Sigmoid colon (tissue), 7 donors: ENCODE data around the gene DAPK1. TPM values are rescaled to one million over a fixed set of nuclear protein-coding genes. Genes with fewer than 3 reads are reported as not detected.
A peak's percentile ranks its signal among the peaks of the same experiment; 100 is the strongest.

Experiments
- DNase-seq: peaks from one replicate; pipeline ENCODE4 v3.0.0-alpha.2; 2019
- H3K27ac ChIP-seq, 4 donors: fragments of 200-600 bp; sonication (generic); one replicate each; pipeline ENCODE4 v1.5.1; 2016 to 2019; ENCODE audit warnings: mild to moderate bottlenecking in 1 of 4
- H3K27me3 ChIP-seq, 3 donors: fragments of 200-600 bp; sonication (generic); one replicate each; pipeline ENCODE4 v1.5.1; 2019; ENCODE audit warnings: mild to moderate bottlenecking in 1 of 3
- H3K36me3 ChIP-seq, 4 donors: fragments of 200-600 bp; sonication (generic); one replicate each; pipeline ENCODE4 v1.5.1; 2016 to 2019
- H3K4me1 ChIP-seq, 4 donors: fragments of 200-600 bp; sonication (generic); one replicate each; pipeline ENCODE4 v1.5.1; 2017 to 2019
- H3K4me3 ChIP-seq, 4 donors: fragments of 200-600 bp; sonication (generic); one replicate each; pipeline ENCODE4 v1.5.1; 2017 to 2019; ENCODE audit warnings: mild to moderate bottlenecking in 2 of 4, moderate library complexity in 1 of 4
- H3K9me3 ChIP-seq, 4 donors: fragments of 200-600 bp in 3 of 4; sonication (generic) in 3 of 4; one replicate each; pipeline versions ENCODE4 v1.5.1 to v1.6.1; 2013 to 2019
- EP300 ChIP-seq, 4 donors: sonication (generic); formaldehyde crosslinking; IDR thresholded peaks; one replicate each; pipeline ENCODE4 v1.6.1; 2017; ENCODE audit warnings: antibody characterized with exemption in 4 of 4
- POLR2A ChIP-seq, 2 donors: fragments of 450-650 bp; IDR thresholded peaks; one replicate each; pipeline ENCODE4 v1.6.1; 2016; ENCODE audit warnings: antibody characterized with exemption in 2 of 2, mild to moderate bottlenecking in 2 of 2, moderate library complexity in 2 of 2
- POLR2AphosphoS5 ChIP-seq, 4 donors: sonication (generic); formaldehyde crosslinking; IDR thresholded peaks; one replicate each; pipeline ENCODE4 v1.6.1; 2017; ENCODE audit warnings: antibody characterized with exemption in 4 of 4
- WGBS, 2 donors: extraction: QIAGEN DNeasy Blood & Tissue Kit; methylation state at CpG; one replicate each; pipeline ENCODE4 v1.1.7; 2013; 5-methylcytosine and 5-hydroxymethylcytosine counted together
- intact Hi-C: fragments of 100-400 bp; cut with DNase I; formaldehyde crosslinking; loops from one replicate; pipeline ENCODE4 v1.15.1; 2023
- polyA plus RNA-seq, 3 donors: library from polyadenylated mRNA; stranded (reverse); fragments of 200-250 nt; gene quantifications; one replicate each; pipeline ENCODE4 v1.2.3, GENCODE V29; 2013
- total RNA-seq, 4 donors: library from RNA; depleted of rRNA; stranded (reverse); fragments of >200 nt; gene quantifications; one replicate each; pipeline ENCODE4 v1.1.0, GENCODE V29; 2016
- TF ChIP-seq, protein P1 (sequence below), 4 experiments: fragments of 450-650 bp in 3 of 4; fragments of 200-600 bp in 1 of 4; IDR thresholded peaks; one replicate each; pipeline ENCODE4 v1.5.1; 2016 to 2019; ENCODE audit warnings: antibody characterized with exemption in 4 of 4, mild to moderate bottlenecking in 3 of 4, moderate library complexity in 2 of 4
- donor health status: healthy with polysubstance abuse.
- donor health status: Bipolar disorder and iron deficiency.
- donor health status: healthy.

DAPK1 gene
- total and polyA plus RNA-seq, 7 donors: 4.8 to 92.5 (median 78.1) TPM

DNA sequence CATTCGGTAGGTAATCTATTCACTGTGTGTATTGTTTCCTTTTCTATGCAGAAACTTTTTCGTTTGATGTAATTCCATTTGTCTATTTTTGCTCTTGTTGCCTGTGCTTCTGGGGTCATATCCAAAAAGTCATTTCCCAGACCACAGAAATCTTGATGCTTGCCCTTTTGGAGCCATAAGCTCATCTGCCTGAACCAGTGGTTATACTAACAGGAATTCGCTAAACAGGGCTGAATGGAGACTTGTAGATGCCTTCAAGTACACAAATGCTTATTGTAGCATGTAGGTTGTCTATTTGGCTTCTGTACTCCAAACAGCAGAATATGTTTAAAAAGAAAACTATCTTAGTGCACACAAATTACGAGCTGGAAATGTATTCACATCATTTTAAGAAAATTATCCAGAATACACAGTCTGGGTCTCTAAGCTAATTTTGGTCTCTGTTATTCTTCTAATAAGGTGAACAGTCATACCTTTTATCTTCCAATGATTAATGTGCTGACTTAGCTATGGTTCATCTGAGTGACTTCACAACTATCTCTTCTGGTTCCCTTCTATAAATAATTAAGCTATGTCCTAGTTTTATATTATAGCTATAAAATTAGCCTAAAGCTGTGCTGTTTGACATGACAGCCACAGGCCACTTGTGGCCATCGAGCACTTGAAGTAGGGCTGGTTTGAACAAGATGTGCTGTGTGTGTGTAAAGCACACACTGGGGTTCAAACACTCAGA lies 87.6 kb downstream of the DAPK1 start:
- intact Hi-C loops: no loop called here
- H3K27ac ChIP-seq: peak overlapping the region; percentile 17 to 69 (median 42)
- no peaks in the 10 kb centered on the region for H3K36me3 ChIP-seq
- TF ChIP-seq POLR2AphosphoS5 (IDR thresholded peaks at IDR 0.05): no peak
- TF ChIP-seq EP300 (IDR thresholded peaks at IDR 0.05): no peak
- no peaks in the 10 kb centered on the region for H3K9me3 ChIP-seq
- no peak overlapping the region for H3K4me3 ChIP-seq
- H3K27me3 ChIP-seq: no peaks in the 10 kb centered on the region
- peaks cover 0 to 54% (median 48%) of the 10 kb centered on the region in 4 donors for H3K4me1 ChIP-seq
- no peak for DNase-seq
- WGBS, 2 donors: 82 to 83% methylated on average over 5 of the region's 5 CpGs

DNA sequence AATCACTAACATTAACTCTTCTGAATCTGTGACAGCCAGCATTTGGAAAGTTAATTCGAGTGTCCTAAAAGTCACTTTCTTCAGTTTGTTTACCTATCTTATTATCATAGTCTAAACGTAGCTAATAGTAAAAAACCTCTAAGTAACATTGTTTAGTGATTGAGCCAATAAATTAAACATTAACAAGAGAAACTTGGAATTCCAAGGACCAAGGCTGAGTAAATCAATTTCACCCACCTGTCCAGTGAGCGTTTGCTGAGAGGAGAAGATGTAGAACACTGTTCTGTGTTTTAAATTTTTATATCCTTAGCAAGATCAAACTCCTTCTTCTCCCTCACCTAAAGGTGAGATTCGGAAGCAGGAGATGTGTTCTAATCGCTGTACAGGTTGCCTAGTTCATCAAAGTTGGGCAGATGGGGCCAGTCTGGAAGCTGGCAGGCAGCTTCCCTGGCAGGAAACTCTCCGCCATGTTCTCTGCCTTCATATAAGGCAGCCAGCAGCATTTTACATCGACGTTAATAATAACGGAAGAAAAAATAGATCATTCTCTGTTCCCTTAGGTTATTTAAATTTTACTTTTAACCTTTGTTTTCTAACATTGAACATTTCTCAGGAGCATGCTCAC lies 89.2 kb downstream of the DAPK1 start:
- 70 to 82% methylated on average over 9 of the region's 9 CpGs for WGBS, 2 donors
- no peaks in the 10 kb centered on the region for H3K27me3 ChIP-seq
- peak overlapping the region in 3 of 4 donors; percentile 25 to 69 (median 60) for H3K27ac ChIP-seq
- TF ChIP-seq POLR2AphosphoS5 (IDR thresholded peaks at IDR 0.05) (no peak), EP300 (IDR thresholded peaks at IDR 0.05) (no peak), POLR2A (IDR thresholded peaks at IDR 0.05) (no peak)
- TF ChIP-seq, protein P1, sequence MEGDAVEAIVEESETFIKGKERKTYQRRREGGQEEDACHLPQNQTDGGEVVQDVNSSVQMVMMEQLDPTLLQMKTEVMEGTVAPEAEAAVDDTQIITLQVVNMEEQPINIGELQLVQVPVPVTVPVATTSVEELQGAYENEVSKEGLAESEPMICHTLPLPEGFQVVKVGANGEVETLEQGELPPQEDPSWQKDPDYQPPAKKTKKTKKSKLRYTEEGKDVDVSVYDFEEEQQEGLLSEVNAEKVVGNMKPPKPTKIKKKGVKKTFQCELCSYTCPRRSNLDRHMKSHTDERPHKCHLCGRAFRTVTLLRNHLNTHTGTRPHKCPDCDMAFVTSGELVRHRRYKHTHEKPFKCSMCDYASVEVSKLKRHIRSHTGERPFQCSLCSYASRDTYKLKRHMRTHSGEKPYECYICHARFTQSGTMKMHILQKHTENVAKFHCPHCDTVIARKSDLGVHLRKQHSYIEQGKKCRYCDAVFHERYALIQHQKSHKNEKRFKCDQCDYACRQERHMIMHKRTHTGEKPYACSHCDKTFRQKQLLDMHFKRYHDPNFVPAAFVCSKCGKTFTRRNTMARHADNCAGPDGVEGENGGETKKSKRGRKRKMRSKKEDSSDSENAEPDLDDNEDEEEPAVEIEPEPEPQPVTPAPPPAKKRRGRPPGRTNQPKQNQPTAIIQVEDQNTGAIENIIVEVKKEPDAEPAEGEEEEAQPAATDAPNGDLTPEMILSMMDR (IDR thresholded peaks at IDR 0.05): no peak
- peaks cover 0 to 48% (median 38%) of the 10 kb centered on the region in 4 donors for H3K4me1 ChIP-seq
- H3K4me3 ChIP-seq: no peak overlapping the region
- no peaks in the 10 kb centered on the region for H3K36me3 ChIP-seq
- intact Hi-C loops: no loop called here
- no peaks in the 10 kb centered on the region for H3K9me3 ChIP-seq
- no peak for DNase-seq

DNA sequence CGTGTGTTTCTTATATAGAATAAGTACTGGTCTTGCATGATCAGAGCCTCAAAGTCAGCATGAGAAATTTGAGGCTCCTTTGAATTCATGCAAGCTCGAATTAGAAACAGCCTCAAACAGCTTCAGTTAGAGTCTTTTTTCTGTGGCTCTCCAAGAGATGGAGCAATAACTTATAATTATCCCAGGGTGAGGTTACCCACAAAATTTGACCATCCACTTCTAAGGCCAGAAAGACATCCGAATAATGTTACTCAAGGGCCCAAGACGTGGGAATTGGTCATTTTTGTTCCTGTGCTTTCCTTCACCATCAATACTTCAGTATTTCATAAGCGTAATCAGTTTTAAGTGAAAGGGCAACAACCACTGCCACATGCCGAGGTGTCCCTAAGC lies 89.7 kb downstream of the DAPK1 start:
- Histone ChIP-seq H3K36me3 (no peaks in the 10 kb centered on the region), H3K4me1 (peaks cover 0 to 48% (median 38%) of the 10 kb centered on the region in 4 donors), H3K27me3 (no peaks in the 10 kb centered on the region), H3K4me3 (no peak overlapping the region), H3K27ac (peak overlapping the region in 3 of 4 donors; percentile 25 to 69 (median 60)), H3K9me3 (no peaks in the 10 kb centered on the region)
- no peak for DNase-seq
- TF ChIP-seq, protein P1 (IDR thresholded peaks at IDR 0.05): no peak
- no peak for TF ChIP-seq EP300 (IDR thresholded peaks at IDR 0.05)
- TF ChIP-seq POLR2AphosphoS5 (IDR thresholded peaks at IDR 0.05): no peak
- no peak for TF ChIP-seq POLR2A (IDR thresholded peaks at IDR 0.05)
- 91% methylated on average over 6 of the region's 6 CpGs for WGBS, 2 donors
- intact Hi-C loops: no loop called here

DNA sequence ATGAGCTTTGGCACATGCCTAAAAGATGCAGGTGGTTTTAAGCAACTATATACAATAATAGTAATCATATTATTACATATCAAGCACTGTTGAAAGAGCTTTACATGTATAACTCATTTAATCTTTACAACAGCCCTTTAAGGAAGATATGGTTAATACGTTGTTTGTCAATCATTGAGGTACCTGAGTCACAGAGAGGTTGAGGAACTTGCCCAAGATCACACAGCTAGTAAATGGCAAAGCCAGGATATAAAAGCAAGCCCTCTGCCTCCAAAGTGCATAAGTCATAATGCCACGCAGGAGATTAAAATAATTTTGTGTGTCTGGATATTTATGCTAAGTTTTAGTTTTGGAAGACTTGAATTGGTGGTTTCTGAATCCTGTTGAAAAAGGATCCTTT lies 90.2 kb downstream of the DAPK1 start:
- Histone ChIP-seq H3K4me3 (no peak overlapping the region), H3K27me3 (no peaks in the 10 kb centered on the region), H3K27ac (peak overlapping the region in 2 of 4 donors; percentile 60 to 69), H3K4me1 (peaks cover 0 to 48% (median 41%) of the 10 kb centered on the region in 4 donors), H3K36me3 (no peaks in the 10 kb centered on the region), H3K9me3 (no peaks in the 10 kb centered on the region)
- intact Hi-C loops: no loop called here
- WGBS, 2 donors: 91 to 96% methylated on average over 2 of the region's 2 CpGs
- TF ChIP-seq, protein P1 (IDR thresholded peaks at IDR 0.05): no peak
- TF ChIP-seq POLR2A (IDR thresholded peaks at IDR 0.05) (no peak), EP300 (IDR thresholded peaks at IDR 0.05) (no peak), POLR2AphosphoS5 (IDR thresholded peaks at IDR 0.05) (no peak)
- no peak for DNase-seq

DNA sequence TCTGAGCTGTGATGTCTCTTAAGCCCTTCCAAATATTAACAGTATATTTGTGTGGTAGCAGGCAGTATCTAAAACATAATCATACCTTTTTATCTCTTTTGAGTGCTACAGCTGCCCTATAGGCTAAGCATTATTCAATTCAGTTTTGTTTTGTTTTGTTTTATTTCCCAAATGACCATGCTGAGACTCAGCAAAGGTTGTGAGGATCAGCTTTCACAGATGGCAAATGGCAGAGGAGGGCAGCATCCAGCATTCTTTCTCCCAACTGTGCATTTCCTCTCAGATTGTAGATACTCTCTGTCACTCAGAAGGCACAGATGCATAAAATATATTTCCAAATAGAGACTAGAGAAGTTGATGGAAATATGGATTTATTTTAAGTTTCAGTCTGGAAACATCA lies 90.7 kb downstream of the DAPK1 start:
- peak overlapping the region in 2 of 4 donors; percentile 60 to 69 for H3K27ac ChIP-seq
- intact Hi-C loops: no loop called here
- H3K4me3 ChIP-seq: no peak overlapping the region
- DNase-seq: no peak
- H3K4me1 ChIP-seq: peaks cover 0 to 53% (median 44%) of the 10 kb centered on the region in 4 donors
- TF ChIP-seq, protein P1 (IDR thresholded peaks at IDR 0.05): no peak
- TF ChIP-seq EP300 (IDR thresholded peaks at IDR 0.05) (no peak), POLR2AphosphoS5 (IDR thresholded peaks at IDR 0.05) (no peak), POLR2A (IDR thresholded peaks at IDR 0.05) (no peak)
- H3K36me3 ChIP-seq: no peaks in the 10 kb centered on the region
- no peaks in the 10 kb centered on the region for H3K9me3 ChIP-seq
- H3K27me3 ChIP-seq: no peaks in the 10 kb centered on the region
